Neural cell (in vitro differentiated cells): Measurements from ENCODE around the gene RTP5. TPM values are rescaled to one million over a fixed set of nuclear protein-coding genes. Genes with fewer than 3 reads are reported as not detected.

Experiments
- H2AFZ ChIP-seq: fragments of 200-600, 300-800 bp; sonication (generic), shearing (Covaris generic); 2 replicates; pipeline ENCODE4 v1.6.0; 2014; ENCODE audit warnings: low read depth, mild to moderate bottlenecking, antibody characterized with exemption, low read length, moderate library complexity
- H3F3A ChIP-seq: fragments of 200-600 bp; shearing (Covaris generic); 2 replicates; pipeline ENCODE4 v1.6.1; 2016; ENCODE audit warnings: mild to moderate bottlenecking, moderate library complexity, mixed read lengths, antibody characterized with exemption, low read length; ENCODE audit not compliant: insufficient read depth, poor library complexity, severe bottlenecking
- H3K27ac ChIP-seq: fragments of 200-600, 300-800 bp; sonication (generic), shearing (Covaris generic); 2 replicates; pipeline ENCODE4 v1.5.1; 2014; ENCODE audit warnings: mild to moderate bottlenecking, low read length, moderate library complexity
- H3K27me3 ChIP-seq: fragments of 300-800, 200-600 bp; sonication (generic), shearing (Covaris generic); 2 replicates; pipeline ENCODE4 v1.6.0; 2014; ENCODE audit warnings: mild to moderate bottlenecking, low read depth, low read length, moderate library complexity; ENCODE audit not compliant: insufficient read depth
- H3K36me3 ChIP-seq: fragments of 300-800, 200-600 bp; sonication (generic), shearing (Covaris generic); 2 replicates; pipeline ENCODE4 v1.5.1; 2014; ENCODE audit warnings: mild to moderate bottlenecking, antibody characterized with exemption, low read length, moderate library complexity; ENCODE audit not compliant: insufficient read depth
- H3K4me2 ChIP-seq: fragments of 300-800, 200-600 bp; sonication (generic), shearing (Covaris generic); 2 replicates; pipeline ENCODE4 v1.6.0; 2014; ENCODE audit warnings: mild to moderate bottlenecking, low read length
- H3K4me3 ChIP-seq: fragments of 300-800, 200-600 bp; sonication (generic), shearing (Covaris generic); 2 replicates; pipeline ENCODE4 v1.5.1; 2014; ENCODE audit warnings: mild to moderate bottlenecking, low read length, moderate library complexity
- H3K79me2 ChIP-seq: fragments of 200-600 bp; shearing (Covaris generic); replicated peaks from 2 replicates; pipeline ENCODE4 v1.6.0; 2014; ENCODE audit warnings: mild to moderate bottlenecking, low read length, moderate library complexity; ENCODE audit not compliant: insufficient read depth
- H3K9ac ChIP-seq: fragments of 300-800, 200-600 bp; sonication (generic), shearing (Covaris generic); 2 replicates; pipeline ENCODE4 v1.6.1; 2016; ENCODE audit warnings: mild to moderate bottlenecking, low read length, mixed read lengths
- H3K9me2 ChIP-seq: fragments of 200-600 bp; shearing (Covaris generic); 2 replicates; pipeline ENCODE4 v1.6.1; 2016; ENCODE audit warnings: mild to moderate bottlenecking, low read length, mixed read lengths; ENCODE audit not compliant: insufficient read depth
- H3K9me3 ChIP-seq: fragments of 200-600, 300-800 bp; sonication (generic), shearing (Covaris generic); 2 replicates; pipeline ENCODE4 v1.6.1; 2016; ENCODE audit warnings: mild to moderate bottlenecking, mixed run types, low read length, moderate library complexity, mixed read lengths
- H4K20me1 ChIP-seq: fragments of 200-600 bp; shearing (Covaris generic); 2 replicates; pipeline ENCODE4 v1.6.1; 2016; ENCODE audit warnings: mild to moderate bottlenecking, mixed run types; ENCODE audit not compliant: insufficient read depth
- CTCF ChIP-seq: fragments of 450-650 bp; IDR thresholded peaks from 2 replicates; pipeline ENCODE4 v1.5.1; 2014; ENCODE audit warnings: antibody characterized with exemption, mild to moderate bottlenecking, moderate library complexity; ENCODE audit not compliant: poor library complexity, severe bottlenecking
- EP300 ChIP-seq: fragments of 450-650 bp; conservative IDR thresholded peaks from 2 replicates; pipeline ENCODE4 v1.6.1; 2014; ENCODE audit warnings: antibody characterized with exemption, mild to moderate bottlenecking, moderate library complexity; ENCODE audit not compliant: poor library complexity, severe bottlenecking
- EZH2 ChIP-seq: fragments of 200-600, 300-800 bp; shearing (Covaris generic), sonication (generic); IDR thresholded peaks from 2 replicates; pipeline ENCODE4 v1.6.1; 2014; ENCODE audit warnings: antibody characterized with exemption, low read length, borderline replicate concordance, mild to moderate bottlenecking; ENCODE audit not compliant: insufficient read depth, poor library complexity, severe bottlenecking
- MXI1 ChIP-seq: fragments of 450-650 bp; conservative IDR thresholded peaks from 2 replicates; pipeline ENCODE4 v1.6.1; 2014; ENCODE audit warnings: antibody characterized with exemption, mild to moderate bottlenecking; ENCODE audit not compliant: poor library complexity, severe bottlenecking
- POLR2AphosphoS5 ChIP-seq: IDR thresholded peaks from 2 replicates; pipeline ENCODE4 v1.6.1; 2012
- RAD21 ChIP-seq: fragments of 450-650 bp; conservative IDR thresholded peaks from 2 replicates; pipeline ENCODE4 v1.6.1; 2014; ENCODE audit warnings: antibody characterized with exemption, mild to moderate bottlenecking, moderate library complexity
- SMC3 ChIP-seq: fragments of 450-650 bp; conservative IDR thresholded peaks from 2 replicates; pipeline ENCODE4 v1.6.1; 2014; ENCODE audit warnings: antibody characterized with exemption, mild to moderate bottlenecking, moderate library complexity; ENCODE audit not compliant: poor library complexity
- TAF1 ChIP-seq: IDR thresholded peaks from 2 replicates; pipeline ENCODE4 v1.6.1; 2012; ENCODE audit warnings: low read depth
- polyA plus RNA-seq: library from polyadenylated mRNA; depleted of rRNA; stranded (reverse); fragments of >200 nt; gene quantifications from 2 replicates; pipeline ENCODE4 v1.2.3, GENCODE V29; 2014
- TF ChIP-seq, protein P1 (sequence below): IDR thresholded peaks from 2 replicates; pipeline ENCODE4 v1.6.1; 2012; ENCODE audit warnings: borderline replicate concordance

Gene RTP5
- polyA plus RNA-seq, 1 donor from 2014 or later: 1.8 TPM

- no peaks in the 10 kb centered on the region for H3K27me3 ChIP-seq
- H2AFZ ChIP-seq: no peak overlapping the region
- TF ChIP-seq RAD21: no peak
- TF ChIP-seq TAF1: no peak
- TF ChIP-seq CTCF: no peak
- TF ChIP-seq, protein P1, sequence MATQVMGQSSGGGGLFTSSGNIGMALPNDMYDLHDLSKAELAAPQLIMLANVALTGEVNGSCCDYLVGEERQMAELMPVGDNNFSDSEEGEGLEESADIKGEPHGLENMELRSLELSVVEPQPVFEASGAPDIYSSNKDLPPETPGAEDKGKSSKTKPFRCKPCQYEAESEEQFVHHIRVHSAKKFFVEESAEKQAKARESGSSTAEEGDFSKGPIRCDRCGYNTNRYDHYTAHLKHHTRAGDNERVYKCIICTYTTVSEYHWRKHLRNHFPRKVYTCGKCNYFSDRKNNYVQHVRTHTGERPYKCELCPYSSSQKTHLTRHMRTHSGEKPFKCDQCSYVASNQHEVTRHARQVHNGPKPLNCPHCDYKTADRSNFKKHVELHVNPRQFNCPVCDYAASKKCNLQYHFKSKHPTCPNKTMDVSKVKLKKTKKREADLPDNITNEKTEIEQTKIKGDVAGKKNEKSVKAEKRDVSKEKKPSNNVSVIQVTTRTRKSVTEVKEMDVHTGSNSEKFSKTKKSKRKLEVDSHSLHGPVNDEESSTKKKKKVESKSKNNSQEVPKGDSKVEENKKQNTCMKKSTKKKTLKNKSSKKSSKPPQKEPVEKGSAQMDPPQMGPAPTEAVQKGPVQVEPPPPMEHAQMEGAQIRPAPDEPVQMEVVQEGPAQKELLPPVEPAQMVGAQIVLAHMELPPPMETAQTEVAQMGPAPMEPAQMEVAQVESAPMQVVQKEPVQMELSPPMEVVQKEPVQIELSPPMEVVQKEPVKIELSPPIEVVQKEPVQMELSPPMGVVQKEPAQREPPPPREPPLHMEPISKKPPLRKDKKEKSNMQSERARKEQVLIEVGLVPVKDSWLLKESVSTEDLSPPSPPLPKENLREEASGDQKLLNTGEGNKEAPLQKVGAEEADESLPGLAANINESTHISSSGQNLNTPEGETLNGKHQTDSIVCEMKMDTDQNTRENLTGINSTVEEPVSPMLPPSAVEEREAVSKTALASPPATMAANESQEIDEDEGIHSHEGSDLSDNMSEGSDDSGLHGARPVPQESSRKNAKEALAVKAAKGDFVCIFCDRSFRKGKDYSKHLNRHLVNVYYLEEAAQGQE: no peak
- TF ChIP-seq EP300: no peak
- TF ChIP-seq POLR2AphosphoS5: no peak
- no peak for TF ChIP-seq SMC3
- no peak for TF ChIP-seq MXI1
- TF ChIP-seq EZH2: no peak
- no peaks in the 10 kb centered on the region for H4K20me1 ChIP-seq
- no peak overlapping the region for H3K27ac ChIP-seq
- no peak overlapping the region for H3K9ac ChIP-seq
- H3K36me3 ChIP-seq: no peaks in the 10 kb centered on the region
- no peak overlapping the region for H3K4me3 ChIP-seq
- no peaks in the 10 kb centered on the region for H3F3A ChIP-seq
- no peak overlapping the region for H3K4me2 ChIP-seq
- no peaks in the 10 kb centered on the region for H3K79me2 ChIP-seq
- H3K9me3 ChIP-seq: no peaks in the 10 kb centered on the region
- no peaks in the 10 kb centered on the region for H3K9me2 ChIP-seq
Measured at GRCh38 chr2:241895712-241896641, 26.4 kb downstream of the RTP5 start.

GRCh38 chr2:241896746-241897201 lies 27.2 kb downstream of the RTP5 start:
- Histone ChIP-seq H3K36me3 (no peaks in the 10 kb centered on the region), H4K20me1 (no peaks in the 10 kb centered on the region), H3K27me3 (no peaks in the 10 kb centered on the region), H3K9me2 (no peaks in the 10 kb centered on the region), H3K79me2 (no peaks in the 10 kb centered on the region), H2AFZ (no peak overlapping the region), H3K4me2 (no peak overlapping the region), H3K27ac (no peak overlapping the region), H3K9ac (no peak overlapping the region), H3K9me3 (no peaks in the 10 kb centered on the region), H3K4me3 (no peak overlapping the region), H3F3A (no peaks in the 10 kb centered on the region)
- TF ChIP-seq EZH2: no peak
- no peak for TF ChIP-seq RAD21
- TF ChIP-seq MXI1: no peak
- no peak for TF ChIP-seq POLR2AphosphoS5
- no peak for TF ChIP-seq TAF1
- TF ChIP-seq EP300: no peak
- TF ChIP-seq SMC3: no peak
- no peak for TF ChIP-seq CTCF
- TF ChIP-seq, protein P1: no peak
